ENCODE measurements around the gene SYCE1L.

DNA sequence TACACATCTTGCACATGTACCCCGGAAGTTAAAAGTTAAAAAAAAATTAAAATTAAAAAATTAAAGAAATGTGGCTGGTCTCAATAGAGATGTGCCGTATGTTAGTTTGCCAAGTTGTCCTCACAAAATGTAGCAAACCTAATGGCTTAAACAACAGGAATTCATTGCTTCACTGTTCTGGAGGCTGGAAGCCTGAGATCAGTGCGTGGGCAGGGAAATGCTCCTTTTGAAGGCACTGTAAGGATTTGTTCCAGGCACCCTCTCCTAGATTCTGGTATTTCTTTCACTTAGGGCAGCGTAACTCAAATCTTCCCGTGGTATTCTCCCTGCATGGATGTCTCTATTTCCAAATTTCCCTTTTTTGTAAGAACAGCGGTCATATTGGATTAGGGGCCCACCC, 40.9 kb upstream of the SYCE1L start:
- TF ChIP-seq, protein P1, sequence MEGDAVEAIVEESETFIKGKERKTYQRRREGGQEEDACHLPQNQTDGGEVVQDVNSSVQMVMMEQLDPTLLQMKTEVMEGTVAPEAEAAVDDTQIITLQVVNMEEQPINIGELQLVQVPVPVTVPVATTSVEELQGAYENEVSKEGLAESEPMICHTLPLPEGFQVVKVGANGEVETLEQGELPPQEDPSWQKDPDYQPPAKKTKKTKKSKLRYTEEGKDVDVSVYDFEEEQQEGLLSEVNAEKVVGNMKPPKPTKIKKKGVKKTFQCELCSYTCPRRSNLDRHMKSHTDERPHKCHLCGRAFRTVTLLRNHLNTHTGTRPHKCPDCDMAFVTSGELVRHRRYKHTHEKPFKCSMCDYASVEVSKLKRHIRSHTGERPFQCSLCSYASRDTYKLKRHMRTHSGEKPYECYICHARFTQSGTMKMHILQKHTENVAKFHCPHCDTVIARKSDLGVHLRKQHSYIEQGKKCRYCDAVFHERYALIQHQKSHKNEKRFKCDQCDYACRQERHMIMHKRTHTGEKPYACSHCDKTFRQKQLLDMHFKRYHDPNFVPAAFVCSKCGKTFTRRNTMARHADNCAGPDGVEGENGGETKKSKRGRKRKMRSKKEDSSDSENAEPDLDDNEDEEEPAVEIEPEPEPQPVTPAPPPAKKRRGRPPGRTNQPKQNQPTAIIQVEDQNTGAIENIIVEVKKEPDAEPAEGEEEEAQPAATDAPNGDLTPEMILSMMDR (IDR thresholded peaks at IDR 0.05), result no peak
- no peak for TF ChIP-seq POLR2A (IDR thresholded peaks at IDR 0.05)

Data from vagina (tissue), 2 donors.